ENCODE data around the gene GRID1.

GRCh38 chr10:86198271-86198670 lies 168.3 kb downstream of the GRID1 start:
- TF ChIP-seq POLR2A (IDR thresholded peaks at IDR 0.05) (no peak), CTCF (IDR thresholded peaks at IDR 0.05) (no peak)

All from esophagus squamous epithelium (tissue), 4 donors.